ENCODE measurements around the gene SLC25A47. TPM values are rescaled to one million over a fixed set of nuclear protein-coding genes. Genes with fewer than 3 reads are reported as not detected.

Gene SLC25A47
- total and polyA plus RNA-seq, 2 of the 4 experiments (the other 2 are of a cell fraction), result not detected

DNA sequence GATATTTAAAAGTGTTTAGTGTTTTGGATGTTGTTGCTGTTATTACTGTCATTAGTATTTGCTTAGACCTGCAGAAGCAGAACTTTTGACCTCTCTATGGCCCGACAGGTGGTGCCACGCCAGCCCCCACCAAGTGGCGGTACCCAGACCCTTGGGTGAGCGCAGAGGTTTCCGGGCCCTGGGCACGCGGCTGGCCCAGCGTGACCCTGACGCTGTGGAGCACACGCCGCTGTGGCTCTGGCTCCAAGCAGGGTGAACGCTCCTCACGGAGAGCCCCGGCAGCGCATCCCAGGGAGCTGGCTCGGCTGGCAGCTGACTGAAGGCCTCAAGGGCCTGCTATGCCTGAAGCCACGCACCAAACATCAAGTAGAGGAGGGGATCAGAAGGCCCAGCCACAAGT lies 22.6 kb downstream of the SLC25A47 start:
- H3K23ac ChIP-seq (ENCODE audit: low read depth, low read length), result no peak overlapping the region
- no peak overlapping the region for H3K18ac ChIP-seq (ENCODE audit: low read depth, low read length)
- no peak overlapping the region for H2BK120ac ChIP-seq (ENCODE audit: low read depth, low read length)
- no peak overlapping the region for H2BK15ac ChIP-seq (ENCODE audit: low read depth, low read length)
- H2BK5ac ChIP-seq (ENCODE audit: low read depth, low read length, poor library complexity, severe bottlenecking), result no peak overlapping the region
- peaks cover under 1 to 21% of the 10 kb centered on the region in 2 experiments for H3K79me1 ChIP-seq (ENCODE audit: low read depth in 1 of 2, low read length in 2 of 2)
- no peak overlapping the region for H3K27ac ChIP-seq (ENCODE audit: insufficient read depth, low read length)
- intact Hi-C loops (cut with micrococcal nuclease) (no loop called here), in situ Hi-C loops (cut with MboI; ENCODE audit: low sequenced_read_pairs) (no loop called here), dilution Hi-C loops (cut with HindIII; ENCODE audit: low sequenced_read_pairs, unreplicated experiment) (no loop called here)
- no peaks in the 10 kb centered on the region for H3K27me3 ChIP-seq (ENCODE audit: control insufficient read depth, insufficient read depth, low read length)
- ATAC-seq (ENCODE audit: low read depth) (no peak), DNase-seq (no peak)
- no peak overlapping the region for H3K9ac ChIP-seq (ENCODE audit: low read depth, low read length)
- 0 out of 2 replicates have a peak, but pooled peaks cover 18% of the 10 kb centered on the region for H3K9me1 ChIP-seq (ENCODE audit: insufficient read depth, low read length)
- H2BK20ac ChIP-seq (ENCODE audit: low read depth, low read length), result no peak overlapping the region
- no peak overlapping the region for H4K8ac ChIP-seq (ENCODE audit: low read depth in 2 of 2, low read length in 2 of 2)
- peaks cover 63% of the 10 kb centered on the region for H3K36me3 ChIP-seq (ENCODE audit: control insufficient read depth, insufficient read depth, low read length)
- ChIA-PET CTCF (no interaction called here), POLR2A (ENCODE audit: unreplicated experiment) (no interaction called here)
- peaks cover 8% of the 10 kb centered on the region for H4K20me1 ChIP-seq (ENCODE audit: insufficient read depth, low read length)
- 95% methylated on average over 14 of the region's 17 CpGs; no CpG with 5 or more reads in 1 of the 2 experiments for WGBS, 2 experiments (ENCODE audit: extremely low coverage in 2 of 2, insufficient read length in 1 of 2)
- no peak overlapping the region for H3K14ac ChIP-seq (replicated peaks; ENCODE audit: low read depth, low read length)
- H3K56ac ChIP-seq (ENCODE audit: extremely low read depth, insufficient read depth, low read length), result no peak overlapping the region
- H3K9me3 ChIP-seq (ENCODE audit: control insufficient read depth, insufficient read depth, low read length), result no peaks in the 10 kb centered on the region
- TF ChIP-seq BHLHE40 (IDR thresholded peaks at IDR 0.05; ENCODE audit: low read depth, low read length) (no peak), NFE2L2 (IDR thresholded peaks at IDR 0.05; ENCODE audit: low read depth, low read length) (no peak), ELK1 (IDR thresholded peaks at IDR 0.05; ENCODE audit: borderline replicate concordance, low read depth, low read length) (no peak), RFX5 (IDR thresholded peaks at IDR 0.05; ENCODE audit: low read depth, low read length) (no peak), MAFK (IDR thresholded peaks at IDR 0.05; ENCODE audit: low read depth, low read length) (no peak), SMC3 (IDR thresholded peaks at IDR 0.05; ENCODE audit: low read depth, low read length) (no peak), POLR2A (IDR thresholded peaks at IDR 0.05; ENCODE audit: low read depth, low read length) (no peak), MXI1 (IDR thresholded peaks at IDR 0.05; ENCODE audit: borderline replicate concordance, low read depth, low read length) (no peak), CEBPB (IDR thresholded peaks at IDR 0.05; ENCODE audit: low read depth, low read length) (no peak), RCOR1 (IDR thresholded peaks at IDR 0.05; ENCODE audit: insufficient replicate concordance, low read length) (no peak), FOS (IDR thresholded peaks at IDR 0.05; ENCODE audit: low read depth, low read length) (no peak), CHD1 (IDR thresholded peaks at IDR 0.05; ENCODE audit: low read depth, low read length) (no peak), RAD21 (IDR thresholded peaks at IDR 0.05; ENCODE audit: low read length) (no peak), MAZ (IDR thresholded peaks at IDR 0.05; ENCODE audit: borderline replicate concordance, low read depth, low read length) (no peak)
- TF ChIP-seq, protein P1, sequence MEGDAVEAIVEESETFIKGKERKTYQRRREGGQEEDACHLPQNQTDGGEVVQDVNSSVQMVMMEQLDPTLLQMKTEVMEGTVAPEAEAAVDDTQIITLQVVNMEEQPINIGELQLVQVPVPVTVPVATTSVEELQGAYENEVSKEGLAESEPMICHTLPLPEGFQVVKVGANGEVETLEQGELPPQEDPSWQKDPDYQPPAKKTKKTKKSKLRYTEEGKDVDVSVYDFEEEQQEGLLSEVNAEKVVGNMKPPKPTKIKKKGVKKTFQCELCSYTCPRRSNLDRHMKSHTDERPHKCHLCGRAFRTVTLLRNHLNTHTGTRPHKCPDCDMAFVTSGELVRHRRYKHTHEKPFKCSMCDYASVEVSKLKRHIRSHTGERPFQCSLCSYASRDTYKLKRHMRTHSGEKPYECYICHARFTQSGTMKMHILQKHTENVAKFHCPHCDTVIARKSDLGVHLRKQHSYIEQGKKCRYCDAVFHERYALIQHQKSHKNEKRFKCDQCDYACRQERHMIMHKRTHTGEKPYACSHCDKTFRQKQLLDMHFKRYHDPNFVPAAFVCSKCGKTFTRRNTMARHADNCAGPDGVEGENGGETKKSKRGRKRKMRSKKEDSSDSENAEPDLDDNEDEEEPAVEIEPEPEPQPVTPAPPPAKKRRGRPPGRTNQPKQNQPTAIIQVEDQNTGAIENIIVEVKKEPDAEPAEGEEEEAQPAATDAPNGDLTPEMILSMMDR (conservative IDR thresholded peaks at IDR 0.05; ENCODE audit: low read depth, low read length), result no peak
- TF ChIP-seq, protein P2, sequence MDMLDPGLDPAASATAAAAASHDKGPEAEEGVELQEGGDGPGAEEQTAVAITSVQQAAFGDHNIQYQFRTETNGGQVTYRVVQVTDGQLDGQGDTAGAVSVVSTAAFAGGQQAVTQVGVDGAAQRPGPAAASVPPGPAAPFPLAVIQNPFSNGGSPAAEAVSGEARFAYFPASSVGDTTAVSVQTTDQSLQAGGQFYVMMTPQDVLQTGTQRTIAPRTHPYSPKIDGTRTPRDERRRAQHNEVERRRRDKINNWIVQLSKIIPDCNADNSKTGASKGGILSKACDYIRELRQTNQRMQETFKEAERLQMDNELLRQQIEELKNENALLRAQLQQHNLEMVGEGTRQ (IDR thresholded peaks at IDR 0.05; ENCODE audit: low read depth, low read length), result no peak
- no peak overlapping the region for H2AK5ac ChIP-seq (ENCODE audit: low read depth, low read length)
- H4K5ac ChIP-seq (ENCODE audit: low read depth, low read length), result no peak overlapping the region
- H3K4me3 ChIP-seq (ENCODE audit: insufficient read depth, low read depth, low read length), result no peak overlapping the region
- H4K91ac ChIP-seq (ENCODE audit: insufficient read depth, low read depth, low read length), result no peak overlapping the region
- BruUV-seq (replicated peaks), result no TSS peak
- no peak overlapping the region for H3K4ac ChIP-seq (ENCODE audit: low read depth, low read length)
- H3K4me2 ChIP-seq (ENCODE audit: low read depth, low read length), result no peak overlapping the region
- peaks cover 12% of the 10 kb centered on the region for H3K4me1 ChIP-seq (ENCODE audit: control insufficient read depth, insufficient read depth, low read length)
- no peak overlapping the region for H2AK9ac ChIP-seq (replicated peaks; ENCODE audit: low read depth, low read length, poor library complexity)
- H2AFZ ChIP-seq (replicated peaks; ENCODE audit: low read length, poor library complexity), result no peak overlapping the region
